Activated naive CD4-positive, alpha-beta T cell treated with anti-CD3 and anti-CD28 coated beads, Interleukin-2, amount 50 U/mL, for 24 hours (primary cell): ENCODE results near the gene MAEA.
"Not testable (repeated sequence)": the region's sequence is repeated elsewhere in the genome, so short reads cannot be mapped to it uniquely, and the experiment has no call there.

ENCODE experiments used
- H3K27ac Mint-ChIP-seq: one replicate; pipeline ENCODE4 v1.8.0; 2021; ENCODE audit warnings: mild to moderate bottlenecking, mixed read lengths
- H3K27me3 Mint-ChIP-seq: one replicate; pipeline ENCODE4 v1.8.0; 2021; ENCODE audit warnings: mixed read lengths
- H3K36me3 Mint-ChIP-seq: one replicate; pipeline ENCODE4 v1.8.0; 2021; ENCODE audit warnings: mixed read lengths
- H3K4me1 Mint-ChIP-seq: one replicate; pipeline ENCODE4 v1.8.0; 2021; ENCODE audit warnings: mixed read lengths
- H3K4me3 Mint-ChIP-seq: one replicate; pipeline ENCODE4 v1.8.0; 2021; ENCODE audit warnings: mild to moderate bottlenecking, mixed read lengths
- H3K9me3 Mint-ChIP-seq: one replicate; pipeline ENCODE4 v1.8.0; 2021; ENCODE audit warnings: mixed read lengths

Gene MAEA

GRCh38 chr4:1364217-1364616, 74.5 kb downstream of the MAEA start:
- Mint-ChIP-seq H3K36me3 (no peaks in the 10 kb centered on the region), H3K27ac (no peak overlapping the region), H3K4me1 (no peaks in the 10 kb centered on the region), H3K9me3 (no peaks in the 10 kb centered on the region), H3K4me3 (no peak overlapping the region), H3K27me3 (no peaks in the 10 kb centered on the region)

GRCh38 chr4:1364748-1365147, 75.1 kb downstream of the MAEA start:
- no peaks in the 10 kb centered on the region for H3K27me3 Mint-ChIP-seq
- H3K27ac Mint-ChIP-seq, result no peak overlapping the region
- H3K9me3 Mint-ChIP-seq, result no peaks in the 10 kb centered on the region
- no peak overlapping the region for H3K4me3 Mint-ChIP-seq
- H3K36me3 Mint-ChIP-seq, result no peaks in the 10 kb centered on the region
- no peaks in the 10 kb centered on the region for H3K4me1 Mint-ChIP-seq

DNA sequence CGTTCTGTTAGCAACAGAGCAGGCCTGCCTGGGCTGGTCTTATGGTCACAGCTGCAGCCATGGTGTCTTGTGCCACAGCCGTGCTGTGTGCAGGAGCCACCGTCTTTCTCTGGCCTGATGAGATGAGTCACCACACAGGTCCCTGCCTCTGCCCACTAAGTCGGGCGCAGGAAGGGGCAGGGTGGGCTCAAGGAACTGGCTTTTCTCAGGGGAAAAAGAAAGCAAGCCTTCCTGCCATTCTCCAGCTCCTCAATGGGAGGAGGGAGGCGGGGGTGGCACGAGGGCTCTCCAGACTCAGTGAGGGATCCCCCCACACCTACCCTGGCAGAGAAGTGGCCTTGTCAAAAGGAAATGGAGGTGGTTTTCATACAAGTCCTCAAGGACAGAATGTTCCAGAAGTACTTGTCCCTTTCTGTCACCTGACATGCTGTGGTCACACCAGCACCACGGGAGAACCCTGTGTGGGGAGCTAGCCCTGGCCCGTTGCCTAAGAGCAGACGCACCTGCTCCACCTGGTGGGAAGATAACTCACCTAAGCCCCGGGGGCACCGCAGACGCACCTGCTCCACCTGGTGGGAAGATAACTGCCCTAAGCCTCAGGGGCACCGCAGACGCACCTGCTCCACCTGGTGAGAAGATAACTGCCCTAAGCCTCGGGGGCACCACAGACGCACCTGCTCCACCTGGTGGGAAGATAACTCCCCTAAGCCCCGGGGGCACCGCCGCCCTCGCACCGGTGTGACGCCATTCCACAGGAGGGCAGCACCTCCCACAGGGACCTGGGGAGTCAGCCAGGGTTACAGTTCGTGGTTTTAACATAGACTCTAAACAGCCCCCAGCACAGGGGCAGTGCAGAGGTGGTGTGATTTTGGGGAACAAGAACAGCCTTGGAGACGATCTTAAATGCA, 75.8 kb downstream of the MAEA start:
- no peaks in the 10 kb centered on the region for H3K9me3 Mint-ChIP-seq
- no peak overlapping the region for H3K4me3 Mint-ChIP-seq
- H3K27me3 Mint-ChIP-seq, result no peaks in the 10 kb centered on the region
- H3K27ac Mint-ChIP-seq, result no peak overlapping the region
- no peaks in the 10 kb centered on the region for H3K36me3 Mint-ChIP-seq
- H3K4me1 Mint-ChIP-seq, result no peaks in the 10 kb centered on the region

GRCh38 chr4:1366371-1367229, 76.9 kb downstream of the MAEA start:
- Mint-ChIP-seq H3K36me3 (no peaks in the 10 kb centered on the region), H3K27me3 (no peaks in the 10 kb centered on the region), H3K9me3 (no peaks in the 10 kb centered on the region), H3K4me1 (no peaks in the 10 kb centered on the region), H3K27ac (no peak overlapping the region), H3K4me3 (no peak overlapping the region)

- Mint-ChIP-seq H3K27ac (no peak overlapping the region), H3K4me3 (no peak overlapping the region), H3K9me3 (no peaks in the 10 kb centered on the region)
Observed at GRCh38 chr4:1367230-1367935, 77.7 kb downstream of the MAEA start.

GRCh38 chr4:1367936-1368289, 78.2 kb downstream of the MAEA start:
- Mint-ChIP-seq H3K27ac (no peak overlapping the region), H3K36me3 (peaks cover 1% of the 10 kb centered on the region), H3K27me3 (no peaks in the 10 kb centered on the region), H3K9me3 (no peaks in the 10 kb centered on the region), H3K4me1 (no peaks in the 10 kb centered on the region), H3K4me3 (no peak overlapping the region)

More at GRCh38 chr4:1367230-1367935, 77.7 kb downstream of the MAEA start:
- Mint-ChIP-seq H3K27me3 (no peaks in the 10 kb centered on the region), H3K36me3 (no peaks in the 10 kb centered on the region), H3K4me1 (no peaks in the 10 kb centered on the region)

- H3K36me3 Mint-ChIP-seq, result peaks cover 3% of the 10 kb centered on the region
- H3K27me3 Mint-ChIP-seq, result no peaks in the 10 kb centered on the region
- H3K9me3 Mint-ChIP-seq, result no peaks in the 10 kb centered on the region
- no peak overlapping the region for H3K4me3 Mint-ChIP-seq
- H3K27ac Mint-ChIP-seq, result no peak overlapping the region
- no peaks in the 10 kb centered on the region for H3K4me1 Mint-ChIP-seq
Observed at GRCh38 chr4:1368421-1369090, 78.9 kb downstream of the MAEA start.

DNA sequence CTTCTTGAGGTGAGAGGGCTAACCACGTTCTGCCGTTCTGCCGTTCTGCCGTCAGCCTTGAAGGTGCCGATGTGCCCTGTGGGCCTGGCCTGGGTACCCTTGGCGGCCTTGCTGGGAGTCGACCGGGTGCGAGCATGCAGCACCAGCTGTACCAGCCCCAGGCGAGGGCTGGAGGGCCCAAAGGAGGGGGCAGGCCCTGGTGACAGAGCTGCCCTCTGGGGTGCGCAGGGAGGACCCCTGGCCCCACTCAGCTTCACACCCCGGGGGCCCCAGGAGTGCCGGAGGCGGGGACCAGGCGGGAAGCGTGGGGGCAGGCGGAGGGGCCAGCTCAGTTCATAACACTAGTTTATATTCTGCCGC, 79.4 kb downstream of the MAEA start:
- H3K4me1 Mint-ChIP-seq, result no peaks in the 10 kb centered on the region
- peaks cover 6% of the 10 kb centered on the region for H3K36me3 Mint-ChIP-seq
- no peak overlapping the region for H3K27ac Mint-ChIP-seq
- no peaks in the 10 kb centered on the region for H3K9me3 Mint-ChIP-seq
- no peaks in the 10 kb centered on the region for H3K27me3 Mint-ChIP-seq
- H3K4me3 Mint-ChIP-seq, result no peak overlapping the region

DNA sequence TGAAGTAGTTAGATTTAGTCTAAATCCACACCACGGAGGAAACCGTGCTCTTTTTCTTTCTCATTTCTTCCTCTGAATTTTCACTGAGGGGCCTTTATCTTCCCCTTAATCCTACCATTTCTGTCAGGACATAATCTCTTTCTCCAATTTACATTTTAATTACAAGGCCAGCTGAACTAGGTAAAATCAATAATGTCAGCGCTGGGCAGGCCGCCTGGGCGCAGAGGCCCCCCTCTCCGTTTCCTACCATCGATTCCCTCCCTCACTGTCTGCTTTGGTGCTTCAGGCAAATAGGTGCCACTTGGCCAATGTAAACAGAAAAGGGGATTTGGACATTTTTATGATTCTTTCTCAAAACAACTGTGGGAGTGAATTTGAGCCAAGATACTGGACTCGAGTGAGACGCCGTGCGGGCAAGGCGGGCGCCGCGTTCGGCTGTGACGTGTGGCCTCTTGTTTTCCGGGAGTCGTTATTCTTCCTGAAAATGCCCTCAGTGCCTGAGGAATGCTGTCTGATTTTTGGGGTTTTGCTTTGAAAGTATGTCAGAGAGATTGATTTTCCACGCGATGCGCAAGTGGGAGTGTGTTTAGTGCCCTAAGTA, 79.9 kb downstream of the MAEA start:
- Mint-ChIP-seq H3K27ac (no peak overlapping the region), H3K4me3 (no peak overlapping the region), H3K36me3 (peaks cover 6% of the 10 kb centered on the region), H3K27me3 (no peaks in the 10 kb centered on the region), H3K9me3 (no peaks in the 10 kb centered on the region), H3K4me1 (no peaks in the 10 kb centered on the region)

DNA sequence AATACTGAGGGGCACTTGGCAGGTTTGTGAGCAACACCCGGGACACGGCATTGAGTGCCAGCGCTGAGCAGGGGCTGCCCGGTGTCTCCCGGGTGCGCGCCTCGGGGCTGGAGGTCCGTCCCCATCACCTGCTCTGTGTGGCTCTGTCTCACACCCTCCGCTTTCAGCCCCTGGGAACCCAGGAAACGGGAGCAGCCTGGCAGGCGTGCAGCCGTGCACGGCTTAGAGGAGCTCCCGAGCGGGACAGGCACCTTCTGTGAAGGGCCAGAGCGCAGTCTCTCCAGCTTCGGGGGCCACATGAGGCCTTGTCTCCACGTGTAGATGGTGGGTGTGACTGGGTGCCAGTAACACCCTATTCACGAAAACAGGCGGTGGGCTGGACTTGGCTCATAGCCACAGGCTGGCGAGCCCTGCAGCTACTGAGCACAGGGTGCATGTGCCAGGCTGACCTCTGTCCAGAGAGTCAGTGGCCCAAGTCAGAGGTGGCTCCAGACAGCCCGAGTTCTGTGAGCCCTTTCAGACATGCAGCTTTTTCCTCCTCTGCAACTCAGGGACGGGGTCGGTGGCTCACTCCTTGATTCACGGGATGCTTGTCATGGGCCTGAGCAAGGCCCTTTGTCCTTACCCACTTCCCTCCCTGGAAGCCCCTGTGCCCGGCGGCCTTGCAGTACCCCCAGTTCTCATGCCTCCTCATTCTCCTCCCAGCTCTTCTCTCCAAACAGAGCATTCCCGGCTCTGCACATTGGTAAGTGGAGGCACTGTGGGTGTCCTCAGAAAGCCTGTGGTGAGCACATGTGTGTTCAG, 80.8 kb downstream of the MAEA start:
- Mint-ChIP-seq H3K27me3 (no peaks in the 10 kb centered on the region), H3K4me3 (no peak overlapping the region), H3K9me3 (no peaks in the 10 kb centered on the region), H3K27ac (no peak overlapping the region), H3K4me1 (no peaks in the 10 kb centered on the region), H3K36me3 (peaks cover 6% of the 10 kb centered on the region)

- Mint-ChIP-seq H3K4me3 (no peak overlapping the region), H3K36me3 (peaks cover 6% of the 10 kb centered on the region), H3K9me3 (no peaks in the 10 kb centered on the region), H3K4me1 (no peaks in the 10 kb centered on the region), H3K27ac (no peak overlapping the region), H3K27me3 (no peaks in the 10 kb centered on the region)
Observed at GRCh38 chr4:1371176-1372165, 81.8 kb downstream of the MAEA start.

- not testable (repeated sequence) for H3K9me3 Mint-ChIP-seq, H3K4me1 Mint-ChIP-seq, H3K27me3 Mint-ChIP-seq, H3K36me3 Mint-ChIP-seq, H3K27ac Mint-ChIP-seq, H3K4me3 Mint-ChIP-seq
Observed at GRCh38 chr4:1372576-1372975, 82.9 kb downstream of the MAEA start.

GRCh38 chr4:1373892-1374705, 84.4 kb downstream of the MAEA start:
- Mint-ChIP-seq H3K36me3 (peaks cover 6% of the 10 kb centered on the region), H3K4me3 (no peak overlapping the region), H3K9me3 (no peaks in the 10 kb centered on the region), H3K27me3 (no peaks in the 10 kb centered on the region), H3K4me1 (no peaks in the 10 kb centered on the region), H3K27ac (no peak overlapping the region)
